Neural progenitor cell (in vitro differentiated cells): ENCODE measurements around the gene FIGLA. TPM values are rescaled to one million over a fixed set of nuclear protein-coding genes. Genes with fewer than 3 reads are reported as not detected.

Source experiments
- DNase-seq: peaks from one replicate; pipeline ENCODE4 v3.0.0-alpha.2; 2016; ENCODE audit warnings: low spot score
- H2AFZ ChIP-seq: fragments of 200-600 bp; sonication (generic); replicated peaks from 2 replicates; pipeline ENCODE4 v1.6.1; 2016; ENCODE audit warnings: antibody characterized with exemption
- H3F3A ChIP-seq: fragments of 200-600 bp; sonication (generic); 2 replicates; pipeline ENCODE4 v1.6.1; 2016; ENCODE audit warnings: antibody characterized with exemption, low read depth
- H3K27ac ChIP-seq: fragments of 200-600 bp; sonication (generic); 2 replicates; pipeline ENCODE4 v1.5.1; 2016; ENCODE audit warnings: mild to moderate bottlenecking
- H3K27me3 ChIP-seq: fragments of 200-600 bp; sonication (generic); 2 replicates; pipeline ENCODE4 v1.6.1; 2016; ENCODE audit warnings: mild to moderate bottlenecking, moderate library complexity
- H3K36me3 ChIP-seq: fragments of 200-600 bp; sonication (generic); 2 replicates; pipeline ENCODE4 v1.5.1; 2016
- H3K4me1 ChIP-seq: fragments of 200-600 bp; sonication (generic); 2 replicates; pipeline ENCODE4 v1.6.1; 2016; ENCODE audit warnings: mixed run types
- H3K4me2 ChIP-seq: fragments of 200-600 bp; sonication (generic); 2 replicates; pipeline ENCODE4 v1.6.1; 2016
- H3K4me3 ChIP-seq: fragments of 200-600 bp; sonication (generic); 2 replicates; pipeline ENCODE4 v1.5.1; 2016
- H3K79me2 ChIP-seq: fragments of 200-600 bp; sonication (generic); 2 replicates; pipeline ENCODE4 v1.6.1; 2016; ENCODE audit warnings: low read depth
- H3K9ac ChIP-seq: fragments of 200-600 bp; sonication (generic); 2 replicates; pipeline ENCODE4 v1.6.1; 2016
- H3K9me3 ChIP-seq: fragments of 200-600 bp; sonication (generic); 2 replicates; pipeline ENCODE4 v1.5.1; 2016; ENCODE audit warnings: low read depth
- H4K20me1 ChIP-seq: fragments of 200-600 bp; sonication (generic); 2 replicates; pipeline ENCODE4 v1.6.1; 2016; ENCODE audit warnings: low read depth
- H3K27ac Mint-ChIP-seq: 3 replicates; pipeline ENCODE4 v1.8.0; 2021; ENCODE audit warnings: mixed read lengths
- H3K27me3 Mint-ChIP-seq: 2 replicates; pipeline ENCODE4 v1.8.0; 2022; ENCODE audit warnings: low read depth, mild to moderate bottlenecking, inconsistent platforms, moderate library complexity, mixed read lengths; ENCODE audit not compliant: insufficient read depth
- H3K36me3 Mint-ChIP-seq: 3 replicates; pipeline ENCODE4 v1.8.0; 2021; ENCODE audit warnings: mixed read lengths
- H3K4me1 Mint-ChIP-seq: 3 replicates; pipeline ENCODE4 v1.8.0; 2021; ENCODE audit warnings: mixed read lengths
- H3K4me3 Mint-ChIP-seq: 3 replicates; pipeline ENCODE4 v1.8.0; 2021; ENCODE audit warnings: mild to moderate bottlenecking, moderate library complexity, mixed read lengths
- H3K9me3 Mint-ChIP-seq: 3 replicates; pipeline ENCODE4 v1.8.0; 2020; ENCODE audit warnings: mixed read lengths
- EZH2 ChIP-seq: fragments of 200-600 bp; sonication (generic); IDR thresholded peaks from 2 replicates; pipeline ENCODE4 v1.6.1; 2017; ENCODE audit warnings: antibody characterized with exemption, mild to moderate bottlenecking, moderate library complexity
- EZH2phosphoT487 ChIP-seq: fragments of 200-600 bp; sonication (generic); IDR thresholded peaks from 2 replicates; pipeline ENCODE4 v1.6.1; 2017; ENCODE audit warnings: antibody characterized with exemption
- total RNA-seq: library from RNA; depleted of rRNA; stranded (reverse); fragments of >200 nt; gene quantifications from 2 replicates; pipeline ENCODE4 v1.2.3, GENCODE V29; 2015; ENCODE audit warnings: low replicate concordance
- TF ChIP-seq, protein P1 (sequence below): fragments of 200-600 bp; sonication (generic); IDR thresholded peaks from 2 replicates; pipeline ENCODE4 v1.5.1; 2017; ENCODE audit warnings: antibody characterized with exemption, mild to moderate bottlenecking

Gene FIGLA
- total RNA-seq, 1 donor from 2014 or later, result not detected

DNA sequence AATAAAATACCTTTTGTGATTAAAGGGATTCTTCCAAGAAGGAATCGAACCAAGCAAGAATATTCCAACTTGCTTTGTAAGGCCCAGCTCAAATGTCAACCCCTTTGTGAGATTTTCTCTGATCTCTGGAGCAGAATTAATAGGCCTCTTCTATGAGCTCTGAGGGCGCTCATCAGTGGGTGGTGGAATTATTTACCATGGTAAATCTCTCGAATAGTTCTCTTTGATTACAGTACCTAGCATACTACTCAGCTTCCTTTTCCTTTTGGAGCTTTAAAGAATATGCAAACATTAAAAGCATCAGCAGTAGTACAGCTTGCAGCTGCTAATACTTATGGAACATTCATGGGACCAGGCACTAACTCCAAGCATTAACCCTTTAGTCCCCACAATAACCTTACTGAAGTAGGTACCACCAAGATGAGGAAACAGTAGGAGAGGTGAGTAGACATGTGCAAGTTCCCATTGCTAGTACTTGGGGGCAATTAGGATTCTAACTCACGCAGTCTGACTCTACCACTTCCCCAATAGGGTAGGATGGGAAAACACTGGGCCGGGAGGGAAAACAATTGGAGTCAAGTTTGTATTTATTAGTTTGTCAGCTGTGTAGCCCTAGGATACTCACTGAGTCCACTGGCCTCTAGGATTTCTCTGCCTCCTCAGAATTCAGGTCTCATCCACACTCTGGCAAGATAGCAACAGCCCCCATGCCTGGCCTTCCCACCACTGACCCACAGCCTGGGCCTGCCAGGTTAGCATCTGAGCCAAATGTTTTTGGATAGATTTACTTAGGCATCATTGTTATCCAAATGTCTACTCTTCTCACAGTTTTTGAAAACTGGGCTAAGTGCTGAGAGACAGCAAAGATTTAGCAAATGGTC is 44.1 kb downstream of the FIGLA start:
- H4K20me1 ChIP-seq, result peaks cover 48% of the 10 kb centered on the region
- peak overlapping the region; percentile 70 for H3K4me2 ChIP-seq
- no peak overlapping the region for H2AFZ ChIP-seq
- peak overlapping the region; percentile 23 for H3K4me3 ChIP-seq
- Mint-ChIP-seq H3K27me3 (no peaks in the 10 kb centered on the region), H3K4me1 (peaks cover 43% of the 10 kb centered on the region), H3K9me3 (peaks cover 6% of the 10 kb centered on the region), H3K4me3 (peak overlapping the region; percentile 36), H3K27ac (peak overlapping the region; percentile 94), H3K36me3 (peaks cover 10% of the 10 kb centered on the region)
- TF ChIP-seq, protein P1, sequence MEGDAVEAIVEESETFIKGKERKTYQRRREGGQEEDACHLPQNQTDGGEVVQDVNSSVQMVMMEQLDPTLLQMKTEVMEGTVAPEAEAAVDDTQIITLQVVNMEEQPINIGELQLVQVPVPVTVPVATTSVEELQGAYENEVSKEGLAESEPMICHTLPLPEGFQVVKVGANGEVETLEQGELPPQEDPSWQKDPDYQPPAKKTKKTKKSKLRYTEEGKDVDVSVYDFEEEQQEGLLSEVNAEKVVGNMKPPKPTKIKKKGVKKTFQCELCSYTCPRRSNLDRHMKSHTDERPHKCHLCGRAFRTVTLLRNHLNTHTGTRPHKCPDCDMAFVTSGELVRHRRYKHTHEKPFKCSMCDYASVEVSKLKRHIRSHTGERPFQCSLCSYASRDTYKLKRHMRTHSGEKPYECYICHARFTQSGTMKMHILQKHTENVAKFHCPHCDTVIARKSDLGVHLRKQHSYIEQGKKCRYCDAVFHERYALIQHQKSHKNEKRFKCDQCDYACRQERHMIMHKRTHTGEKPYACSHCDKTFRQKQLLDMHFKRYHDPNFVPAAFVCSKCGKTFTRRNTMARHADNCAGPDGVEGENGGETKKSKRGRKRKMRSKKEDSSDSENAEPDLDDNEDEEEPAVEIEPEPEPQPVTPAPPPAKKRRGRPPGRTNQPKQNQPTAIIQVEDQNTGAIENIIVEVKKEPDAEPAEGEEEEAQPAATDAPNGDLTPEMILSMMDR, result no peak
- TF ChIP-seq EZH2 (no peak), EZH2phosphoT487 (no peak)
- H3K36me3 ChIP-seq, result no peaks in the 10 kb centered on the region
- no peak overlapping the region for H3K27ac ChIP-seq
- H3K4me1 ChIP-seq, result peaks cover 30% of the 10 kb centered on the region
- peaks cover 30% of the 10 kb centered on the region for H3F3A ChIP-seq
- peak; percentile 80 for DNase-seq
- no peak overlapping the region for H3K9ac ChIP-seq
- H3K27me3 ChIP-seq, result no peaks in the 10 kb centered on the region
- H3K79me2 ChIP-seq, result peaks cover 97% of the 10 kb centered on the region
- no peaks in the 10 kb centered on the region for H3K9me3 ChIP-seq

GRCh38 chr2:70745276-70745825 is 45.1 kb downstream of the FIGLA start:
- H3K9me3 ChIP-seq, result no peaks in the 10 kb centered on the region
- no peak overlapping the region for H3K9ac ChIP-seq
- Mint-ChIP-seq H3K27me3 (no peaks in the 10 kb centered on the region), H3K27ac (peak overlapping the region; percentile 93), H3K4me3 (peak overlapping the region; percentile 11), H3K36me3 (peaks cover 15% of the 10 kb centered on the region), H3K4me1 (peaks cover 47% of the 10 kb centered on the region), H3K9me3 (peaks cover 6% of the 10 kb centered on the region)
- TF ChIP-seq EZH2 (no peak), EZH2phosphoT487 (no peak)
- TF ChIP-seq, protein P1, result no peak
- H3K4me2 ChIP-seq, result peak overlapping the region; percentile 70
- H3F3A ChIP-seq, result peaks cover 36% of the 10 kb centered on the region
- H3K79me2 ChIP-seq, result peaks cover 97% of the 10 kb centered on the region
- peak overlapping the region; percentile 50 for H3K27ac ChIP-seq
- H3K36me3 ChIP-seq, result no peaks in the 10 kb centered on the region
- H3K27me3 ChIP-seq, result no peaks in the 10 kb centered on the region
- H3K4me3 ChIP-seq, result peak overlapping the region; percentile 23
- H2AFZ ChIP-seq, result no peak overlapping the region
- peaks cover 35% of the 10 kb centered on the region for H3K4me1 ChIP-seq
- DNase-seq, result no peak
- H4K20me1 ChIP-seq, result peaks cover 55% of the 10 kb centered on the region

DNA sequence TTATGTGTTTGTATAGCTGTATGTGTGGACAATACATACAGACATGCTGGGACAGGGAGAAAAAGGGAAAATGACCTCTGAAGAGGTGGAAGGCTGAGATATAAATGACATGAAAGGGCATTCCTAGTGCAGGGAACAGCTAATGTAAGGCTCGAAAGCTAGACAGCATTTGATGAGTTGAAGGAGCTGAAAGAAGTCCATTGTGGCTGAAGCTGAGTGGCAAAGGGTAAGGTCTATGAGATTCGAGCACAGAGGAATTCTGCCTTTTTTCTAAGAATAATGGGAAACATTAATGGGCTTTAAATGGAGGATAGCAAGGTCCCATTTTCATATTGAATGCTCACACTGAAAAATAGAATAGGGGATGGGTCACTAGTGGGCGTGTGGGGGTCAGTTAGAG is 46.0 kb downstream of the FIGLA start:
- Histone ChIP-seq H3K36me3 (no peaks in the 10 kb centered on the region), H3K27me3 (no peaks in the 10 kb centered on the region), H2AFZ (no peak overlapping the region), H3F3A (peaks cover 36% of the 10 kb centered on the region), H4K20me1 (peaks cover 49% of the 10 kb centered on the region), H3K9me3 (no peaks in the 10 kb centered on the region), H3K27ac (no peak overlapping the region), H3K4me3 (no peak overlapping the region), H3K4me2 (peak overlapping the region; percentile 32), H3K9ac (no peak overlapping the region), H3K79me2 (peaks cover 97% of the 10 kb centered on the region), H3K4me1 (peaks cover 35% of the 10 kb centered on the region)
- no peaks in the 10 kb centered on the region for H3K27me3 Mint-ChIP-seq
- H3K4me3 Mint-ChIP-seq, result peak overlapping the region; percentile 64
- H3K9me3 Mint-ChIP-seq, result peaks cover 3% of the 10 kb centered on the region
- DNase-seq, result no peak
- H3K36me3 Mint-ChIP-seq, result peaks cover 12% of the 10 kb centered on the region
- H3K27ac Mint-ChIP-seq, result peak overlapping the region; percentile 93
- H3K4me1 Mint-ChIP-seq, result peaks cover 44% of the 10 kb centered on the region
- TF ChIP-seq, protein P1, result no peak
- TF ChIP-seq EZH2phosphoT487 (no peak), EZH2 (no peak)
